HepG2 (cell line): ENCODE data around the gene EEIG1. TPM values are rescaled to one million over a fixed set of nuclear protein-coding genes. Genes with fewer than 3 reads are reported as not detected.

Experiments used
- ATAC-seq: fragments of 200-7000 bp; cut with Tn5 transposase; 3 replicates; pipeline ENCODE4 v1.9.1; 2020; ENCODE audit warnings: mild to moderate bottlenecking, moderate library complexity
- BruUV-seq: library from RNA; stranded (reverse); fragments of 400-500 nt; replicated peaks from 2 replicates; lab custom pipeline; 2021; lab: Mats Ljungman, UMichigan
- CTCF ChIA-PET: fragments of 300-600 bp; formaldehyde crosslinking; extraction: SDS; loops from one replicate; lab custom pipeline; 2021; ENCODE audit warnings: low total read pairs, inconsistent platforms, low intra/inter-chr PET ratio; lab: Yijun Ruan, JAX
- POLR2A ChIA-PET: fragments of 350-600 bp; sonication (Branson Sonifier 250); formaldehyde crosslinking; loops from one replicate; lab custom pipeline; 2020; ENCODE audit warnings: antibody characterized with exemption, inconsistent platforms; lab: Yijun Ruan, JAX
- DNase-seq: peaks from one replicate; pipeline ENCODE4 v3.0.0-alpha.2; 2015; ENCODE audit warnings: low spot score
- FAIRE-seq: peaks from 3 replicates; lab custom pipeline; 2011; peaks lifted over from hg19 to GRCh38; lab: Jason Lieb, UNC
- H2AFZ ChIP-seq: one replicate; pipeline ENCODE4 v1.6.1; 2011; ENCODE audit warnings: low read length, inconsistent platforms
- H3K27ac ChIP-seq: fragments of 300-600 bp; 3 replicates; pipeline ENCODE4 v1.8.0; 2011; ENCODE audit warnings: mixed run types, mild to moderate bottlenecking, mixed read lengths, low read length, inconsistent platforms; ENCODE audit not compliant: insufficient read depth; ENCODE audit errors: extremely low read length
- H3K27me3 ChIP-seq, 2 experiments: fragments of 200-600 bp in 1 of 2; 2 replicates in 1 of 2; 3 replicates in 1 of 2; pipeline versions ENCODE4 v1.6.0 to v1.8.0; 2011; ENCODE audit warnings: low read length in 2 of 2, mild to moderate bottlenecking in 2 of 2, moderate library complexity in 2 of 2, inconsistent platforms in 1 of 2; ENCODE audit not compliant: insufficient read depth in 2 of 2, control insufficient read depth in 1 of 2
- H3K36me3 ChIP-seq, 2 experiments: fragments of 200-600 bp in 1 of 2; replicated peaks in 1 of 2; 2 replicates in 1 of 2; 3 replicates in 1 of 2; pipeline versions ENCODE4 v1.5.1 to v1.8.0; 2011; ENCODE audit warnings: low read length in 2 of 2, inconsistent platforms in 1 of 2; ENCODE audit not compliant: insufficient read depth in 2 of 2, control insufficient read depth in 1 of 2
- H3K4me1 ChIP-seq: 2 replicates; pipeline ENCODE4 v1.5.1; 2012; ENCODE audit warnings: low read length, inconsistent platforms; ENCODE audit not compliant: insufficient read depth
- H3K4me2 ChIP-seq: 2 replicates; pipeline ENCODE4 v1.6.0; 2011; ENCODE audit warnings: low read depth, low read length, inconsistent platforms
- H3K4me3 ChIP-seq, 3 experiments: fragments of 200-600 bp in 1 of 3; sonication (generic), shearing (Covaris generic) in 1 of 3; replicated peaks in 1 of 3; 2 replicates each; pipeline ENCODE4 v1.5.1; 2011 to 2016; ENCODE audit warnings: low read length in 3 of 3, inconsistent platforms in 2 of 3, low read depth in 2 of 3, mild to moderate bottlenecking in 2 of 3, control low read depth in 1 of 3, mixed read lengths in 1 of 3; ENCODE audit not compliant: insufficient read depth in 1 of 3
- H3K79me2 ChIP-seq: one replicate; pipeline ENCODE4 v1.6.1; 2011; ENCODE audit warnings: low read length, inconsistent platforms; ENCODE audit not compliant: insufficient read depth
- H3K9ac ChIP-seq: 2 replicates; pipeline ENCODE4 v1.6.0; 2011; ENCODE audit warnings: mild to moderate bottlenecking, low read depth, low read length, inconsistent platforms; ENCODE audit not compliant: insufficient read depth
- H3K9me3 ChIP-seq: 2 replicates; pipeline ENCODE4 v1.5.1; 2012; ENCODE audit warnings: mild to moderate bottlenecking, low read length
- H4K20me1 ChIP-seq: 2 replicates; pipeline ENCODE4 v1.6.0; 2011; ENCODE audit warnings: inconsistent platforms, mild to moderate bottlenecking, low read length, moderate library complexity; ENCODE audit not compliant: insufficient read depth
- ADNP ChIP-seq: sonication (generic); formaldehyde crosslinking; IDR thresholded peaks from 2 replicates; pipeline ENCODE4 v1.4.0; 2020; ENCODE audit warnings: missing genetic modification reagents
- CREB1 ChIP-seq, 2 experiments: fragments of 450-650 bp in 1 of 2; IDR thresholded peaks; 2 replicates each; pipeline ENCODE4 v1.6.1; 2016 to 2017; ENCODE audit warnings: control low read depth in 1 of 2, mild to moderate bottlenecking in 1 of 2, missing compliant biosample characterization in 1 of 2, missing genetic modification characterization in 1 of 2
- FOXA3 ChIP-seq: IDR thresholded peaks from 2 replicates; pipeline ENCODE4 v1.6.1; 2016; ENCODE audit warnings: missing genetic modification reagents, missing compliant biosample characterization
- IKZF4 ChIP-seq: sonication (generic); formaldehyde crosslinking; IDR thresholded peaks from 2 replicates; pipeline ENCODE4 v1.5.1; 2020; ENCODE audit warnings: borderline replicate concordance, mild to moderate bottlenecking, low read depth, missing genetic modification reagents; ENCODE audit errors: not compliant biosample characterization
- IRF2 ChIP-seq: IDR thresholded peaks from 2 replicates; pipeline ENCODE4 v1.6.1; 2018; ENCODE audit warnings: missing genetic modification reagents, missing compliant biosample characterization
- KDM1A ChIP-seq: IDR thresholded peaks from 2 replicates; pipeline ENCODE4 v1.6.1; 2016; ENCODE audit warnings: missing compliant biosample characterization
- KDM6A ChIP-seq: IDR thresholded peaks from 2 replicates; pipeline ENCODE4 v1.6.1; 2016; ENCODE audit warnings: low read depth
- KMT2B ChIP-seq: IDR thresholded peaks from 2 replicates; pipeline ENCODE4 v1.6.1; 2016; ENCODE audit warnings: missing genetic modification reagents, missing compliant biosample characterization
- MATR3 ChIP-seq: sonication (generic); formaldehyde crosslinking; IDR thresholded peaks from 2 replicates; pipeline ENCODE4 v1.4.0; 2020; ENCODE audit warnings: missing genetic modification reagents
- NCOA5 ChIP-seq: sonication (generic); formaldehyde crosslinking; IDR thresholded peaks from 2 replicates; pipeline ENCODE4 v1.4.0; 2020; ENCODE audit warnings: missing genetic modification reagents
- RAD21 ChIP-seq: fragments of 450-650 bp; formaldehyde crosslinking; IDR thresholded peaks from 2 replicates; pipeline ENCODE4 v1.5.0; 2020; ENCODE audit warnings: mild to moderate bottlenecking
- RBM39 ChIP-seq: fragments of 200-400 bp; formaldehyde crosslinking; IDR thresholded peaks from one replicate; pipeline ENCODE4 v1.6.1; 2018; ENCODE audit warnings: antibody characterized with exemption, mild to moderate bottlenecking, low read depth, low read length; ENCODE audit not compliant: poor library complexity, severe bottlenecking
- RNF2 ChIP-seq: fragments of 450-650 bp; conservative IDR thresholded peaks from 2 replicates; pipeline ENCODE4 v1.6.1; 2016; ENCODE audit warnings: low read depth
- SMC3 ChIP-seq: IDR thresholded peaks from 2 replicates; pipeline ENCODE4 v1.6.1; 2011; ENCODE audit warnings: low read length, improper control_type of control experiment
- STAG1 ChIP-seq: sonication (generic); formaldehyde crosslinking; IDR thresholded peaks from 2 replicates; pipeline ENCODE4 v1.4.0; 2020; ENCODE audit warnings: missing genetic modification reagents
- ZBTB20 ChIP-seq: sonication (generic); formaldehyde crosslinking; IDR thresholded peaks from 2 replicates; pipeline ENCODE4 v1.8.1; 2023; ENCODE audit warnings: missing genetic modification reagents, low read depth, mild to moderate bottlenecking, borderline replicate concordance
- ZMYM2 ChIP-seq: sonication (generic); formaldehyde crosslinking; IDR thresholded peaks from 2 replicates; pipeline ENCODE4 v1.8.0; 2022; ENCODE audit warnings: mild to moderate bottlenecking, missing genetic modification reagents
- ZMYM3 ChIP-seq: sonication (generic); formaldehyde crosslinking; IDR thresholded peaks from 2 replicates; pipeline ENCODE4 v1.5.1; 2020; ENCODE audit warnings: mild to moderate bottlenecking, missing genetic modification reagents
- WGBS: methylation state at CpG from one replicate; pipeline ENCODE4 v1.1.6; 2017; ENCODE audit warnings: low lambda C conversion rate; 5-methylcytosine and 5-hydroxymethylcytosine counted together
- in situ Hi-C: cut with HindIII; loops from 2 replicates; pipeline ENCODE4 v1.10.0; 2017; ENCODE audit warnings: low pct_unique_long_range_greater_than_20kb; ENCODE audit not compliant: extremely low pct_ligation_motif_present
- intact Hi-C: fragments of 100-400 bp; cut with micrococcal nuclease; formaldehyde crosslinking; loops from one replicate; pipeline ENCODE4 v1.10.0; 2022; ENCODE audit not compliant: unreplicated experiment
- polyA plus RNA-seq, 8 experiments: library from polyadenylated mRNA; depleted of rRNA in 3 of 8; stranded (reverse) in 7 of 8; unstranded in 1 of 8; fragments of >200 nt; fragmentation: Illumina TruSeq in 4 of 8; extraction: Trizol in 4 of 8; gene quantifications; 2 replicates each; pipeline versions ENCODE4 v1.2.1 to v1.2.3, GENCODE V29; 2011 to 2016; ENCODE audit warnings: low read depth in 4 of 8, missing spikeins in 1 of 8, mixed read lengths in 1 of 8; ENCODE audit not compliant: insufficient read depth in 1 of 8
- total RNA-seq, 5 experiments: library from RNA; depleted of rRNA; stranded (reverse); fragments of >200 nt; fragmentation: Illumina TruSeq; extraction: Trizol; gene quantifications; 2 replicates each; pipeline ENCODE4 v1.2.3, GENCODE V29; 2016; ENCODE audit warnings: low read depth in 1 of 5
- TF ChIP-seq, protein P1 (sequence below): sonication (generic); formaldehyde crosslinking; IDR thresholded peaks from 2 replicates; pipeline ENCODE4 v1.8.1; 2023; ENCODE audit warnings: mild to moderate bottlenecking, inconsistent platforms, moderate library complexity, missing genetic modification reagents, borderline replicate concordance
- TF ChIP-seq, protein P2 (sequence below): sonication (generic); formaldehyde crosslinking; IDR thresholded peaks from 2 replicates; pipeline ENCODE4 v1.5.1; 2020; ENCODE audit warnings: mild to moderate bottlenecking, missing genetic modification reagents, moderate library complexity

Gene EEIG1
- total and polyA plus RNA-seq, 2 of the 13 experiments (the other 11 are each of a cell fraction or from before 2014, with no cell fraction given): 16.6 to 25.2 TPM

GRCh38 chr9:128020692-128021091, 39.9 kb upstream of the EEIG1 start:
- FAIRE-seq (no peak), DNase-seq (peak; percentile 19), ATAC-seq (peak; percentile 57)
- no TSS peak for BruUV-seq
- H3K9ac ChIP-seq: no peak overlapping the region
- H2AFZ ChIP-seq: no peak overlapping the region
- WGBS: 37% methylated on average over 4 of the region's 4 CpGs
- H3K27ac ChIP-seq: no peak overlapping the region
- H4K20me1 ChIP-seq: no peaks in the 10 kb centered on the region
- ChIA-PET POLR2A (no interaction called here), CTCF (no interaction called here)
- H3K4me2 ChIP-seq: no peak overlapping the region
- no peak overlapping the region for H3K4me3 ChIP-seq
- no peaks in the 10 kb centered on the region for H3K9me3 ChIP-seq
- peaks cover under 1 to 9% of the 10 kb centered on the region in 2 experiments; a peak in 2 of 5 replicates for H3K27me3 ChIP-seq
- H3K4me1 ChIP-seq: peaks cover 53% of the 10 kb centered on the region
- intact Hi-C loops (loop anchor here (5.0 kb wide), 1 partner anchor 43 kb away; no protein-coding TSS in a partner anchor), in situ Hi-C loops (no loop called here)
- no peaks in the 10 kb centered on the region for H3K79me2 ChIP-seq
- H3K36me3 ChIP-seq: no peaks in the 10 kb centered on the region
- TF ChIP-seq, protein P1, sequence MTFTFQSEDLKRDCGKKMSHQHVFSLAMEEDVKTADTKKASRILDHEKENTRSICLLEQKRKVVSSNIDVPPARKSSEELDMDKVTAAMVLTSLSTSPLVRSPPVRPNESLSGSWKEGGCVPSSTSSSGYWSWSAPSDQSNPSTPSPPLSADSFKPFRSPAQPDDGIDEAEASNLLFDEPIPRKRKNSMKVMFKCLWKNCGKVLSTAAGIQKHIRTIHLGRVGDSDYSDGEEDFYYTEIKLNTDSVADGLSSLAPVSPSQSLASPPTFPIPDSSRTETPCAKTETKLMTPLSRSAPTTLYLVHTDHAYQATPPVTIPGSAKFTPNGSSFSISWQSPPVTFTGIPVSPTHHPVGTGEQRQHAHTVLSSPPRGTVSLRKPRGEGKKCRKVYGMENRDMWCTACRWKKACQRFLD (CRISPR knock-in tag): no peak
- TF ChIP-seq KMT2B (CRISPR knock-in tag) (no peak), ZBTB20 (CRISPR knock-in tag) (no peak), RBM39 (no peak), IKZF4 (CRISPR knock-in tag) (no peak), IRF2 (CRISPR knock-in tag) (no peak), CREB1 (IDR thresholded peaks at IDR 0.05) (no peak), CREB1 (CRISPR knock-in tag; IDR thresholded peaks at IDR 0.05) (no peak), ZMYM3 (CRISPR knock-in tag) (peak; percentile 95), KDM1A (CRISPR knock-in tag) (peak; percentile 89), KDM6A (CRISPR knock-in tag) (no peak), ADNP (0 out of 2 replicates have a peak, but pooled peaks have one; percentile 43), SMC3 (0 out of 2 replicates have a peak, but pooled peaks have one; percentile 21), NCOA5 (CRISPR knock-in tag) (no peak), FOXA3 (CRISPR knock-in tag) (no peak), STAG1 (CRISPR knock-in tag) (peak; percentile 42), ZMYM2 (CRISPR knock-in tag) (peak; percentile 52; the same call in 1 of the 2 replicates), RAD21 (CRISPR knock-in tag) (peak; percentile 18; the same call in 1 of the 2 replicates), MATR3 (CRISPR knock-in tag) (no peak), RNF2 (no peak)
- TF ChIP-seq, protein P2, sequence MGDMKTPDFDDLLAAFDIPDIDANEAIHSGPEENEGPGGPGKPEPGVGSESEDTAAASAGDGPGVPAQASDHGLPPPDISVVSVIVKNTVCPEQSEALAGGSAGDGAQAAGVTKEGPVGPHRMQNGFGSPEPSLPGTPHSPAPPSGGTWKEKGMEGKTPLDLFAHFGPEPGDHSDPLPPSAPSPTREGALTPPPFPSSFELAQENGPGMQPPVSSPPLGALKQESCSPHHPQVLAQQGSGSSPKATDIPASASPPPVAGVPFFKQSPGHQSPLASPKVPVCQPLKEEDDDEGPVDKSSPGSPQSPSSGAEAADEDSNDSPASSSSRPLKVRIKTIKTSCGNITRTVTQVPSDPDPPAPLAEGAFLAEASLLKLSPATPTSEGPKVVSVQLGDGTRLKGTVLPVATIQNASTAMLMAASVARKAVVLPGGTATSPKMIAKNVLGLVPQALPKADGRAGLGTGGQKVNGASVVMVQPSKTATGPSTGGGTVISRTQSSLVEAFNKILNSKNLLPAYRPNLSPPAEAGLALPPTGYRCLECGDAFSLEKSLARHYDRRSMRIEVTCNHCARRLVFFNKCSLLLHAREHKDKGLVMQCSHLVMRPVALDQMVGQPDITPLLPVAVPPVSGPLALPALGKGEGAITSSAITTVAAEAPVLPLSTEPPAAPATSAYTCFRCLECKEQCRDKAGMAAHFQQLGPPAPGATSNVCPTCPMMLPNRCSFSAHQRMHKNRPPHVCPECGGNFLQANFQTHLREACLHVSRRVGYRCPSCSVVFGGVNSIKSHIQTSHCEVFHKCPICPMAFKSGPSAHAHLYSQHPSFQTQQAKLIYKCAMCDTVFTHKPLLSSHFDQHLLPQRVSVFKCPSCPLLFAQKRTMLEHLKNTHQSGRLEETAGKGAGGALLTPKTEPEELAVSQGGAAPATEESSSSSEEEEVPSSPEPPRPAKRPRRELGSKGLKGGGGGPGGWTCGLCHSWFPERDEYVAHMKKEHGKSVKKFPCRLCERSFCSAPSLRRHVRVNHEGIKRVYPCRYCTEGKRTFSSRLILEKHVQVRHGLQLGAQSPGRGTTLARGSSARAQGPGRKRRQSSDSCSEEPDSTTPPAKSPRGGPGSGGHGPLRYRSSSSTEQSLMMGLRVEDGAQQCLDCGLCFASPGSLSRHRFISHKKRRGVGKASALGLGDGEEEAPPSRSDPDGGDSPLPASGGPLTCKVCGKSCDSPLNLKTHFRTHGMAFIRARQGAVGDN (CRISPR knock-in tag): peak; percentile 16; the same call in 1 of the 2 replicates
